GM19372 (cell line): ENCODE data around the gene SAE1.
A peak's percentile ranks its signal among the peaks of the same experiment; 100 is the strongest.
"Not testable (repeated sequence)": the region's sequence is repeated elsewhere in the genome, so short reads cannot be mapped to it uniquely, and the experiment has no call there.

Experiments
- ATAC-seq: cut with Tn5 transposase; IDR thresholded peaks from one replicate; pipeline ENCODE4 v1.9.1; 2021; ENCODE audit warnings: mild to moderate bottlenecking, low read depth, moderate library complexity; ENCODE audit not compliant: unreplicated experiment

Gene SAE1

DNA sequence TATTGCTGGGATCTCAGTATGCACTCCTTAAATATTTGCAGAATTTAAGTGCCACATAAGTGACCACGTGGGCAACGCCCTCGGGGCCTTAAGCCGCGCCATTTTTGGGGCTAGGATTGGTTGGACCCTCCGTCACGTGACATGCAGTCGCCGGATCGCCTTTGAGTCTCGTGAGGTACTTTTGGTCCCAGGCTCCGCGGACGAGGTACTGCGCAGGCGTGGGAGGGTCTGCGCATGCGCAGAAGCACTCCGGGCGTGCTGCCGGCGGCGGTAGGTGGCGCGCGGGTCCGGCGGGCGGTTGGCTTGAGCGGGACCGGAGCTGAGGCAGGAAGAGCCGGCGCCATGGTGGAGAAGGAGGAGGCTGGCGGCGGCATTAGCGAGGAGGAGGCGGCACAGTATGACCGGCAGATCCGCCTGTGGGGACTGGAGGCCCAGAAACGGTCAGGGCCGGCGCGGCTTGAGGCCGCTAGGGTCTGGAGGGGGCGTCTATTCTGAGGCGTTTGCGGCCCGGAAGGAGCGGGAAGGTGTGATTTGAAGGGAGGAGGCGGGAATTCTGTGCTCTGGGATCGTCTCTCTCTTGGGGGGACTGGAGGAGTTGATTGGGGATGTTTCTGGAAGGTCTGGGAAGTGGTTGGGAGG lies at the start of gene SAE1:
SAE1 (plus strand) TSS at position 247 of the 639 bp plus-strand sequence; CDS start at position 343, 96 bp downstream.
- ATAC-seq: peak; percentile 87

- no peak for ATAC-seq
Measured at GRCh38 chr19:47081095-47081494, 49.5 kb upstream of the SAE1 start.

GRCh38 chr19:47082493-47082892 lies 48.1 kb upstream of the SAE1 start:
- no peak for ATAC-seq

GRCh38 chr19:47084879-47085439 lies 45.7 kb upstream of the SAE1 start:
- ATAC-seq: no peak

DNA sequence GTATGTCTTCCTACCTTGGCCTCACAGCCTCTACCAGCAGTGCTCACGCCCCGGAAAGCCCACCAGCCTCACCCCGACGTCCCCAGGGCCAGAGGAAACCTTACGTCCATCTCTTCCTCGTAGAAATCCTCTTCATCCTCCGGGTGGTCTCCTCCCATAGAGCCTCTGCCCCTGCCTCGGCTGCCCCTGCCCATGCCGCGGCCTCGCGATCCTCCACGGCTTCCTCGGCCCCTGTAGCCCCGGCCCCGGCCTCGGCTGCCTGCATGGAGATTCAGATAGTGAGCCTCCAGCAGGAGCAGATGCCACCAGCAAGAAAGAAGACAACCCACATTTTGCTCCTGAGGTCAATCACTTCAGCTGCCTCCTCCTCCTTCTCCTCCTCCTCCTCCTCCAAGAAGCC lies 44.4 kb upstream of the SAE1 start:
- no peak for ATAC-seq

GRCh38 chr19:47089767-47090350 lies 40.8 kb upstream of the SAE1 start:
- ATAC-seq: no peak

DNA sequence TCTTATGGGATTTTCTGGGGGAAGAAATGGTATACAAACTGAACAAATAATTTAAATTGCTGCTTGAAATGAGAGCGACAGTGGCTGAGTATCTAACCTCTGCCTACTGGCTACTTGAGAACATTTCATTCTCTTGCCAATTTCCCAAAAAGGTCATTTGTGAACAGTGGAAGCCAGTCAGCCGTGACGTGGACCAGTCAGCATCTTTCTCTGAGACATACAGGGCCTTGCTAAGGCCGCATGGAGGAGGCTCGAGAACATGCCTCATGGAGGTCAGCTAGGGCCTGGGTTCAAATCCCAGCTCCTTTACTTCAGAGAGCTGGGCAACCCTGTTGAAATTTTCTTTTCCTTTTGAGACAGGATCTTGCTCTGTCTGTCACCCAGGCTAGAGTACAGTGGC lies 37.4 kb upstream of the SAE1 start:
- no peak for ATAC-seq

- ATAC-seq: no peak
Measured at GRCh38 chr19:47093841-47094240, 36.8 kb upstream of the SAE1 start.

- no peak for ATAC-seq
Measured at GRCh38 chr19:47094557-47095475, 35.8 kb upstream of the SAE1 start.

DNA sequence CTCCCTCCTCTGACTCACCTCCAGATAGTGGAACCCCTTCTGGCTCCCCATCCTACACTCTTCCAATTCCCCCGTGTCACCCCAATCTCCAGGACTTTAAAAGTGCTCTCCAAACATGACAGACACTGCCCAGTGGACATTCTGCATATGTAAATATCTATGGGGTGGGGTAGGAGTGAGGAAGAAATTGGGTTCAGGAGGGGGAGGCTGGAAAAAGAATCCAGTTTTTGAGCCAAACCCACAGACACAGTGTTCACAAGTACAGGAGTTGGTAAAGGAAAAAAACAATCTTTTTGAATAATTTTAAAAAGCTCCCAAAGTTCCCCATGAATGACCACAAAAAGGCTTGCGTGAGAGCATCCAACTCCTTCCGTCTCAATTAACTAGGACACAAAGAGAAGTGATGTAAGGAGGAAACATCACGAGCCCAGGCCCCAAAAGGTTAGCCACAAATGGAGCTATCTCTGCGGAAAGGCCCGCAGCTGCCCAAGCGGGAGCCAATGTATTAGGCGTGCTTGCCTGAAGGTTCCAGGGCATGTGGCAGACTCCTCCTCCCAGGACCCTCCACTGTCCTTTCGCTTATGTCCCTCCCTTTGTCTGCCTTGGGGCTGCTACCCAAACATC lies 35.0 kb upstream of the SAE1 start:
- no peak for ATAC-seq

GRCh38 chr19:47096100-47096704 lies 34.4 kb upstream of the SAE1 start:
- ATAC-seq: no peak

DNA sequence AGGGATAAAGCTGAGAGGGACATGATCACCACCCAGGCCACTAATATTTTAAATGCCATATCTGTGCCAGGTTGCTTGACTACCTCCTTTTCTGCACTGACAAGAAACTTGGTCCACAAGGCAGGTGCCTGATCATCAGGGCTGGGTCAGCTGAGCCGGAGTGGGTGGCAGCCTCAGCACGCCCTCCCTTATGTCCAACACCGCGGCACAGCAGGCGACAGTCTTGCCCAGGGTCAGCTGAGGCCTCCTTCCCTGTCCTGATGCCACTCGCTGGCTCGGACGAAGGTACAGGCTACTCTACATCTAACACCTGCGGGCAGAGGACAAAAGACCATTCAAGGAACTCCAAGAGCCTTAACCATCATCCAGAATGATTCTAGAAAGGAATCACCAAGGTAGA lies 33.9 kb upstream of the SAE1 start:
- no peak for ATAC-seq

DNA sequence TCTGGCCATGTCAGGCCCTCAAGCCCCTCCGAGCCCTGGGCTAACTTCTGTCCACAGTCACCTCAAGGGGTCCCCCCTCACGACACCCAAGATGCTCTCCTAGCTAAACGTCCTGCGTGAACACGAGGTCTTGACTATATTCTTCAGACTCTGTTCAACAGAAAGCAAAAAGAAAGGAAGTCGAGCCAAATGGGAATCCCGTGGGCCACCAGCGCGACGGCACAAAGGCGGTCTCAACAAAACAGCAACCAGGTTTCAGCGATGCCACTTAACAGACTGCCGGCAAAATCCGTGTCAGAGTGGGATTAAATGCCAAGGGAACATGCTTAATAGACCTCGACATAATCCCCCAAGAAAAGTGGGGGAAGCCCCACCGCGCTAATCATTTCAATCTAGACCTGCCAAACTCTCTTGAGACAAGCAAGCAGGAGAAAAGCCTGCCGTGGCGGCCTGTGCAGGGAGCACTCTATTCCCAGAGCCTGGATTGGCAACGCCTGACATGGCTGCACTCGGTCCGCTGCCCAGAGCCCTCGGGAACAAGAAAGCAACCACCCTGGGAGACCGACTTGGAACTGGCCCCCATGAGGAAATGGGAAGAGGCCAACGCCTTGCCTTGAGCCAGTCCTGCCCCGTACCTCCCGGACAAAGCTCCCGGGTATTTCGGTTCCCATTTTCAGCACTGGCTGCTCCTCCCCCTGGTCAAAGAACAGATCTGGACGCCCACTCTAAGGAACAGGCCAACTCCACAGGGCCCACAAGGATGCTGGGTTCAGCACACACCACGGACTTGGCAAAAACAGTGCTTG lies 33.0 kb upstream of the SAE1 start:
- no peak for ATAC-seq

DNA sequence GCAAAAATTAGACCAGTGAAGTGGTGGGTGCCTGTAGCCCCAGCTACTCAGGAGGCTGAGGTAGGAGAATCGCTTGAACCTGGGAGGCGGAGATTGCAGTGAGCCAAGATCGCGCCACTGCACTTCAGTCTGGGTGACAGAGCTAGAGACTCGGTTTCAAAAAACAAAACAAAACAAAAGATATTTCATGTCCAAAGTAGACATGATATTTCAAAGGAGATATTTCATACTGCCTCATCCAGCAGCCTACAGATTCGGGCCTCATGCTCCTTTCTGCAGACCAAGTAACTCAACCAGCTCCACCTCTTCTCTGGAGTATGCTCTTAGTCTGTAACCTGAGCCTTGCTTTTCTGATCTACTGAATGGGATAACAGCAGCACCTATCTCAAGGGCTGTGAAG lies 32.0 kb upstream of the SAE1 start:
- ATAC-seq: no peak

- no peak for ATAC-seq
Measured at GRCh38 chr19:47099576-47100050, 31.0 kb upstream of the SAE1 start.

GRCh38 chr19:47100290-47100689 lies 30.3 kb upstream of the SAE1 start:
- ATAC-seq: no peak

DNA sequence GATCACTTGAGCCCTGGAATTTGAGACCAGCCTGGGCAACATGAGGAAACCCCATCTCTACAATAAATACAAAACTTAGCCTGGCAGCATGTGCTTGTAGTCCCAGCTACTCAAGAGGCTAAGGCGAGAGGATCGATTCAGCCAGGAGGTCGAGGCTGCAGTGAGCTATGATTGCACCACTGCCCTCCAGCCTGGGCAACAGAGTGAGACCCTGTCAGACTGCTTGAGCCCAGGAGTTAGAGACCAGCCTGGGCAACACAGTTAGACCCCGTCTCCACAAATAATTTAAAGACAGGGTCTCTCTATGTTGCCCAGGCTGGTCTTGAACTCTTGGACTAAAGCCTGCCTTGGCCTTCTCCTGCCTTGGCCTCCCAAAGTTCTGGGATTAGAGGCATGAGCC lies 29.5 kb upstream of the SAE1 start:
- not testable (repeated sequence) for ATAC-seq

DNA sequence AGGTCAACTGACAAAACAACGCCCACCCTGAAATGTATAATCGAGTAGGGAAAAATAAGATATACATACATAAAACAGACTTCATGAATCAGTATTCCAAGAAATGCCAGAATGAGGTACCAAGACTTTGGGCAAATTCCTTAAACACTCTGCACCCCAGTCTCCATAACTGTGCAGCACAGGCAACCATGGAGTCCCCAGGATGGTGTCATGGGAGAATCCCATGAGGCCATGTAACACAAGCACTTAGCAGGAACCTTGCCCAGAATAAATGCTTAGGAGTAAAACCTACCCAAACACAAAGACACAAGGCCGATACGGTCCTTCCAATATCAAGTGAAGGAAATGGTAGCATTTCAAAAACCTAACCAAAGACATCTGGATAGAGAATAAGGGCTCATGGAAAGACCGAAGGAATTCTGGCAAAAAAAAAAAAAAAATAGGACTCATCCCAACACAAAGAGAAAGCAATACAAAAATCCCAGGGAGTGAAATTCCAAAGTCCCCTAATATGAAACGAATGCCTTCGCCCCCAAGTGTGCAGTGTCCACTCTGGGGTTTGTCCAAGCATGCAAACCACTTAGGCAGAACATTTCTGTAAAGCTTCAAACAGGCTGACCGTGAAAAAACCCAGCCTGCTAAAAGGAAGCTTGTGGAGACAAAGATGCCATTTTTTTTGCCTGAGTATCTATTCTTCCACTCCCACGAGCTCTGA lies 28.1 kb upstream of the SAE1 start:
- no peak for ATAC-seq

DNA sequence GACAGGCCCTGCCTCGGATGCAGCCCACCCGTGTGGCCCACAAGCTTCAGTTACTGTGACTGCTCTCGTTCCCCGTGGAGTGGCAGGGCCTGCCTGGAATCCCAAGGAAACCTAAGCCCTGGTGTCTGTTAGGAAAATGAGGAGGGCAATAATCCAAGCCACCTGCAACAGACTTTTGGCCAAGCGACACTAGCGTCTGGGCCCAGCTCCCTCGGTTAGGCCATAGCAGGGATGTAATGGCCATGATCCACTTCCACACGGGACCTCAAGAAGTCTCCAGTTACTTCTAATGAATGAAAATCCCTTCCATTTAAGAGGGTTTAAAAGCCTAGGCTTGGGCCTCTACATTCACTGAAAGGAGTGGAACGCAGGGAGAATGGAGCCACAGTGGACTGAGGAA lies 26.0 kb upstream of the SAE1 start:
- ATAC-seq: no peak
